ENCODE data around the gene EPHB1.

Gene EPHB1

DNA sequence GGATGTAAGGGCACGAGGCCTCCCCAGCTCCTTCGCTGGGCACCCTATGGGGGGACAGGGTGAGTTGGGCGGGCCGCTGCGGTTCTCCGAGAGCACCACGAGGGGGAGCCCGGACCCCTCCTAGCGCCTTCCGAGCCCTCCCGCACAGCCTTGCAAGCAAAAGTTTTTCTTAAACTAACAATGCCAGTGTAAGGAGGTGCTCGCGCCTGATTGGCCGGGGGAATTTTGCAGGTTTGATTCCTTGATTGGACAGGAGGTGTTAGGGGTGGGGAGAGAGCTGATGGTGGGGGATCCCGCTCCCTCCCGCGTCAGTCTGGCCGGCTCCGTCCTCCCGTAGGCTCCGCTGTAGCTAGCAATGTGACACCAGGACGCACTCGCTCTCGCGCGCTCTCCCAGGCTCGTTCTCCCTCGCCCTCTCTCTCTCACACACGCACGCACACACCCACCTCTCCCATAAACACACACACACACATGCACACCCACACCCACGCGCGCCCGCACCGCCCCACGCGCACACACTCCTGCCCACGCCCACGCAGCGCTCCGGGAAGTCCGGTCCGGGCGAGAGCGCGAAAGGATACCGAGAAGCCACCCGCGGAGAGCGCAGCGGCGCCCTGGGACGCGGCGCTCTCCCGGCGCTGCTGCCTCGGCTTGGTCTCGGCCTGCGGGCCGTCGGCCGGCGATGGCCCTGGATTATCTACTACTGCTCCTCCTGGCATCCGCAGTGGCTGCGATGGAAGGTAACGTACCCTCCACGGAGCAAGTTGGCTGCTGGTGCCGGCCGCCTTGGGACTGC lies at the start of gene EPHB1:
Gene EPHB1 (plus strand): TSS at position 311 of the 796 bp plus-strand sequence.
- DNase-seq: peak; percentile 81

DNA sequence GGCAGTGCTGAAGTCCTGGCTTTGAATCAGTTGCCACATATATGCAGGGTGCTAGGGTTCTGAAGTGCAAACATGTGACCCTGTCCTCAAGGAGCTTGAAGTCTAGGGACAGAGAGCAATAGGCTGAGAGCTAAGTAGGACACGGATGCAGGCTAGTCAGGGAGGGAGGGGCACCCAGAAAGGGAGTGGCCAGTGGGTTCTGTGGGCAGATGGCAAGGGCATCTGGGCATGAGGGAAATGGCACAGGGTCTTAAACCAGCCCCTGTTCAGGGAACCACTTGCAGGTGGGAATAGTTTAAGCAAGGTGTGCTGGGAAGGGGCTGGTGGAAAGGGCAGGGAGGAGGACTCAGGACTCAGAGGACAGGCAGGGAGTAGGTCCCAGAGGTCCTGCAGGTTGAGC lies 46.4 kb upstream of the EPHB1 start:
- DNase-seq: peak; percentile 5

DNA sequence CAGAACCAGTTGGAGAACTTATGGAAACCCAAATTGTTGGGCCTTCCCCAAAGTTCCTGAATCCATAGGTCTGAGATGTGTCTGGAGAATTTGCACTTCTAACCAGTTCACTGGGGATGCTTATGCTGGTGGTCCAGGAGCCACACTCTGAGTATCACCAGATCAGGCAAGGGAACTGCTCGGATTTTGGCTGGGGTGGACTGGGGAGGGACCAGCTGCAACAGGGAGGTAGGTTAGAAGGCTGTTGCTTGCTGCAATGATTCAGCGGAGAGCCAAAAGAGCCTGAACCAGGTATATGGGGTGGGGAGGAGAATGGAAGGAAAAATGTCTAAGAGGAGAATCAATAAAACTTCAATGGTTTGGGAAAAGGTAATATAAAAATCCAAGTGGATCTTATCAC lies 45.9 kb upstream of the EPHB1 start:
- DNase-seq: no peak

DNA sequence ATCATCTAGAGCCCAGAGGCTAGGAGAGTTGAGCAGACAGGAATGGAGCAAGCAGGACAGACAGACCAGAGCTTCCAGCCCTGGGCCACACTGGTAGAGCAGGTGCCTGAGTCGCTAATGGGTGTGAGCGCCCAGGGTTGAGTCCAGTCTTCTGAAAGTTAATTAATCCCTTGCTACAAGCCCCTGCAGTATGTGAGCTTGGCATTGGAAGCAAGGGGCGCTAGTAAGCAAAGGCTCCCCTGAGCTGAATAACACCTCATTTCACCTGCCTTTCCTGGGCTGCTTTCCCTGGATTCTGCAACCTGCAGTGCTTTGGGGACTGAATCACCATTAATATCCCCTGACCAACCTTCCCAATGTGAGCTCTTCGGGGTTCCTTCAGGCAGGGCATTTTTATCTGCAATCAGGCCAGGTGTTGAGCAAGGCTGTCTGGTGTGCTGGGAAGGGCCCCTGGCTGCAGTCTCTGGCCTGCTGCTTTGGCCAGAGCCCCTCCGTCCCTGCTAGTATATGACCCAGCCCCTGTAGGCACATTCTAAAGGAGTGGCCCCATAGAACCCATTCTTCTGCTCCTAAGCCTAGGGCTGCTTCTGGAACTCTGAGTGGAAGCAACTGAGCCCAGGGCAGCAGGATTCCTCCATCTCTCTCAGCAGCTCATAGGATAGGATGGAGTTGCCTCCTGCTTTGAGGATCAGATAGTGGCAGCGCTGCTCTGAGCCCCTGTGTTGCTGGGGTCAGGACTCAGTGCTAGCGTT lies 45.1 kb upstream of the EPHB1 start:
- DNase-seq: no peak

DNA sequence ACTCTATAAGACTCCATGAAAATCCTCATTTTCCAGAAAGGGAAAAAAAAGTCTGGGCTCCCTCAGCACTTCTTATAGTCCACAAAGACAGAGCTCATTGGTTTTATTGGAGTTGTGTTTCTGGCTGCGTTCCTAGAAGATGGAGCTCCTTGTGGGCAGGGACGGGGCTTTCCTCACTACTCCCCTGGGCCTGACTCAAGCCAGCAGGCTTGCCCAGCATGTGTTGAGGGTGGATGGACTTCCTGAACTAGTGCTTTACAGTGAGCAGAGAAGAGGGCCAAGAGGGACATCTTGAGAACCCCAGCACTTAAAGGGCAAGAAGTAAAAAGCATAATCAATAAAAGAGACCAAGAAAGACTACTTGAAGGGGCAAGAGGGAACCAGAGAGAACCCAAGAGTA lies 43.2 kb upstream of the EPHB1 start:
- DNase-seq: no peak

DNA sequence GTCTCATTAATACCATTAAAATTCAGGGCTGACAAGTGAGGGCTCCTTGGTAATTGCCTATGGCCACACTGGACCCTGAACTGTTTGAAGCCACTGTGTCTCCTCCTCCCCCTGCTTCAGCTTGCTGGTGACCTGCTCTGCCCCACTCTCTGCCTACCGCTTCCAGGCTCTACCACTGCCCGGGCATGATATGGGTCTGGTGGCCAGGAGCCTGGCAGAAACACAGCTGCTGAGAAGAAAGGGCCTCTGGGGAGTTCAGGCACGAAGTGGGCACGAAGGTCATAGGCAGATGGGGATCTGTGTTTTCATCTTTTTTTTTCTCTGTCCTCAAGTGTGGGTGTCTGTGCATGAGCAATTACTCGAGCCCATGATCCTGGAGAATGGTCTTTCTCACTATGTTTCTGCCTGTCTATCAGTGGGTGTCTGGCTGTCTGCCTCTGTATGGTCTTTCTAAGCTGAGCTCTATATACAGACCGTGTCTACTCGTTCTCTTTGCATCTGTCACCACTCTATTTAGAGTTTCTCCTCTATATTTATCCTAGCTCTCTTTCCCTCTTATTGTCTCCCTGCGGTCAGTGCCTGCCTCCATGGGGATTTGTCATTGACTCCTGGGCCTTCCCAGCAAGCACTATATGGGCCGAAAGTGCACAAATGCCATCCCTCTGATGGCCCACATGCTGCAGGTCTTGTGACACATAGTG lies 42.1 kb upstream of the EPHB1 start:
- DNase-seq: no peak

DNA sequence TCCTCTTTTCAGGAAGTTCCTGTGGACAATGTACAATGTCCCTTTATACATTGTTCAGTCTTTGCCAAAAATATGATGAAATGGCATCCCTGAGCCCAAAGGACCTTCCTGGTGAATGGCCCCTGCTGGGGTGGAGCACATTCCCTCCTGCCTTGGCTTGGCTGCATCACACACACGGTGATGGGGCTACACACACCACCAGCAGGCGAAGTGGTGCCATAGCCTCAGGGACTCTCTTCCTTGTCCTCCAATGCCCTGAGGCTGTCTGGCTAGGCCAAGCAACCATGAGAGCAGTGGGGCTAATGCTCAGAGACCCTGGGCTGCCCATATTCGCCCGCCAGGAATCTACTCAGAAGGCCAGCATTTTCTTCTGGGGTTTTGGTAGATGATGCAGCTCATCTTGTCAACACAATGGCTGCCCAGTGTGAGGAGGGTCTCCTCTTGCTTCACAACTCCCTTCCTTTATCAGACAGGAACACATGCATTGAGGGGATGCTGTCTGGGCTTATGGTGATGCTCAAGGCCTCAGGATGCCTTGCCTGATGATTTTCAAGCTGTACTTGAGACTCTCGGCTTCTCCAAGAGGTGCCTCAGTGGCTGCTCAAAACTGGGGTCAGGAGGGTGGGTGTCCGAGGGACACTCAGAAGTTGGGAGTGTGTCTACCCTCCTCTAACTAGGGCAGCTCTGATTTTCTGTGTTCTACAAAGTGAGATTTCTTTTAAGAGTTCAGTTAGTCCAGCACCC lies 40.9 kb upstream of the EPHB1 start:
- DNase-seq: no peak

DNA sequence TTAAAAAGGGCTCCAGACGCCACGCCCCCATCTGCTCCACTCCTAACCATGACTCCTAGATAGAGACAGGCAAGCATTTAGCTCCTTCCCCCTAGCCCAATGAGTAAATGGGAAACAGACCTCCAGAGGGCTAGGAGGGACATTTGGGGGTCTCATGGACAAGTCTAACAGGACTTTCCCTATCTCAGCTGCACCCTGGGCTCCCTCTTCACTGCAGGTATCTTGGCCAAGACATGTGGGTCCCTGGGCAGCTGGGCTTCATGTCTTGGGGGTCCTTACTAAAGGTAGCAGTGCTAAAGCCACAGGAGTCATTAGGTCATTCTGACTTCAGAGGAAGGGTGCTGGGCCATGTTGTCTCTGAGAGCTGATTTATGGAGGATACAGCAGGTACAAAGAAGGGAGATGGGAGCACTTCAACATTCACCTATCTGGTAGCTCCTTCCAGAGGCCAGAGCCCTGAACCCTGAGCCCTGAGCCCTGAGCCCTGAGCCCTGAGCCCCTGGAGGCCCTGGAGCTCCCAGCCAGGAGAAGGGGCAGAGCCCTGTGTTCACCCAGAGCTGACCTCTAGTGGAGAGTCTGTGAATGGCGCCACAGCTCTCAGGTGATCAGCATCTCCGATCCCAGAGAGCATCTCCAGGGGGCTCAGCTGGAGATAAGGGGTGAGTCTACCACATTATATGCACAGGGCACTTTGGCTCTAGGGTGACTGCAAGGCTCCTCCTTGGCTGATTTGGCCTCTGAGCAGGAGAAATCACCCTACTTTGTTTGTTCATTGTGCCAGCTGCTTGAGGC lies 40.1 kb upstream of the EPHB1 start:
- no peak for DNase-seq

DNA sequence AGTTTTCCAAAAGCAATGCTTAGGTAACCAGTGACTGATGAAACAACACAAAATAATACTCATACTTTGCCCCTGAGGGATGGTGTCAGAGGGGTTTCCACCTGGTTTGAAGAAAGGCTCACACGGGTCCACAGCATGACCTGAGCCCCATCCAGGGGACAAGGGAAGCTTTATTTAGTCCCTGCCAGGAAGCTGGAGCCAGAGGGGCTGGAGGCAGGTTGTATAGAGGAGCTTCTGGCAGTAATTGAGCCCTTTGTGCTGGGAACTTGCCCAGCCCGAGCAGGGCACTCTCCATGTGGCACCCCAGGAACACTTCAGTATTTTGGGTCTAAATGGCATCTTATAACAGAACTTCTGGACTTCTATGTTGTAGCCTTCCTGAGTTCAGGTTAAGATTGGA lies 39.2 kb upstream of the EPHB1 start:
- DNase-seq: no peak

DNA sequence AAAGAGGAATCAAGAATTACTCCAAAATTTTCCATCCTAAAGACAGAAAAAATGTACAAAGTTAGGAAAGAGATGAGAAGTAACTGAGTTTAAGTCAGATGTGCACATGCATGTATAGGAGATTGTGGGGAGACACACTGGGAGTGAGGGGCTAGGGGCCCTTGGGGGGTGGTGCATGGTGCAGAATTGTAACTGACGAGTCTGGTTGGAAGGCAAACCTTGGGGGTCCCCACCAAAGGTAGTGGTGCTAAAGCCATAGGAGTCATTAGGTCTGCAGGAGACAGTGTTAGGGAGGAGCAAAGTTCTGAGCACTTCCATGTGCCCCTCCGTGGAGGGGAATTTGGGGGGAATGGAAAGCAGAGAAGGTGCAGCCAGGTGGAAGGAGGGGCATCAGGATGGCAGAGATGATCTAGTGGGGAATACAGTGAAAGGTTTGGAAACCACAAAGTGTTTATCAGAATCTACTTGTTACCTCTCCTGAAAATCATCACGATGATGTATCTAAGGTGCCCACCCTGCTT lies 37.5 kb upstream of the EPHB1 start:
- DNase-seq: no peak

DNA sequence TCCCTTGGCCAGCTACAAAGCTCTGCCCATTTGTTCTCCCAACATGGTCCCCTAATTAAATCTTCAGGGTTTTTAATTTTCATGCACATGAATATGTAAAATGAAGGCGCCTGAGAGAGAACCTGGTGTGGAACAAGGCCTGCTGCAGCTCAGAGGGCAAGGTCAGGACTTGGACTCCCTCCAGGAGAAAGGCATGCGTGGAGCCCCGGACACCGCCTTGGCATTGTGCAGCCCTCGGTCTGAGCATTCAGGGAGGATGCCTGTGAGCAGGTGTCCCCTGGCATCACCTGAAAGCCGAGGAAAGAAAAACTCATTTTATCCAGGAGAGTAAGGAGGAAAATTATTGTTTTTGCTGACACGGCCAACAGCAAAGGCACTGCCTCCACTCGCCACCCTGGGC lies 33.8 kb upstream of the EPHB1 start:
- DNase-seq: no peak

DNA sequence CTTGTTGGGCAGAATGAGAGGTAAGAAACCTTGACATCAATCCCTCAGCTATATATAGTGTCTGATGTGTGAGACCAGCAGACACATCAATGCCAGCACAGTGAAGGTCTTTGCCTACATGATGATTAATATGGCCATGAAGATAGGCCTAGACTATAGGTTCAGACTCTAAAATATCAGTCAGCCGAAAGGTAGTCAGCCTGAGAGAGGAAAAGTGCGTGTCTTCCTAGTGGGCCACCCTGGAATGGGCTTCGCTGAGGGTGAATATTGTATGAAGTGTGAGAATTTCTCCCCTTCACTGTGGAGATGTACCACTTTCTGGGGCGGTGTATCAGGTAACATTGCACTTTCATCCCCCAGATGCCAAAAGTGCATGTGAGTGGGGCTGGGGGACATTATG lies 33.0 kb upstream of the EPHB1 start:
- no peak for DNase-seq

DNA sequence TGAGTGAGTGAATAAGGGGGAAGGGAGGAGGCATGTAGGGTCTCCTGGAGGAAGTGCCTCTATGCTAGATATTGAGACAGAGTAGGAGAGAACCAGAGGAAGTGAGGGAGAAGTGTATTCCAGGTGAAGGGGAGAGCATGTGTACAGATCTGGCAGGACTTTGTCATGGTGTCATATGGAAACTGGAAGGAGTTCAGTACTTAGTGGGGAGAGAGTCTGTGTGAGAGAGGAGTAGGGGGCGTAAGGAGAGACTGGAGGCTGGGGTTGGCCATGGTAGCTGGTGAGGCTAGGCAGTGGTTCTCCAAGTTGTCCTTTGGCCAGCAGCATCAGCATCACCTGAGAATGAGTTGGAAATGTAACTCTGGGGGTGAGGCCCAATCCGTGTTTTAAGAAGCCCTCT lies 29.6 kb upstream of the EPHB1 start:
- DNase-seq: no peak

DNA sequence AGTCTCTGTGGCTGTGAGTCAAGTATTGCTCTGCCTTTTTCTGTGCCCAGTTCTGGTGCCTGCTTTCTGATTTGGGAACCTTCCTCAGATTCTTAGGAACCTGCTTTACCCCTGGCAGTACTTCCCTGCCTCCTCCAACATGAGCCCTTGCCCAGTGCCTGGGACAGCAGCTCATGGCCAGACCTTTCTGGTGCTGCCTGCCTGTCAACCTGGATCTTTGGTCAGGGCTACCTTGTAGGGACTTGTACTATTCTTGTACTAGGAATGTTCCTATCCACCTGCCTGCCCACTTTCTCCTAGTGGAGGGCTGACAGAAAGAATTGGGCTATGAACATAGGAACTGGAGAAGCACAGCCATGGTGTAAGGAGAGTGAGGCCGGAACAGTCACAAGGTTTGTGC lies 28.8 kb upstream of the EPHB1 start:
- DNase-seq: no peak

DNA sequence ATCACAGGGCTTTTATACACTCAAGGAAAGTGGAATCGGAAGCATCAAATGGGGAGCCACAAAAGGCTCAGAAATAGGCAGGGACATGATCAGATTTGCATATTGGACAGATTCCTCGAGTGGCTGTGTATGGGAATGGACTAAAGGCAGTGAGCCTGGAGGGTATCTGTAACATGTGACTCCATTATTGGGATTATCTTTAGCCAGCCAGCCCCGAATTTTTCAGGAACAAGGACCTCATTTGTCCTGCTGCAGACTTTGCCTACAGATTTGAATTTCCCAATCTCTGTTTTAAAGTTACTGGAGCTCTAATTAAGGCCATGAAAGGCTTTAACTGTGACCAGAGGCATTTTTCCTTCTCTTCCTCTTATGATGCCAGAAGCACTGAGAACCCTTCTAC lies 26.9 kb upstream of the EPHB1 start:
- DNase-seq: no peak

DNA sequence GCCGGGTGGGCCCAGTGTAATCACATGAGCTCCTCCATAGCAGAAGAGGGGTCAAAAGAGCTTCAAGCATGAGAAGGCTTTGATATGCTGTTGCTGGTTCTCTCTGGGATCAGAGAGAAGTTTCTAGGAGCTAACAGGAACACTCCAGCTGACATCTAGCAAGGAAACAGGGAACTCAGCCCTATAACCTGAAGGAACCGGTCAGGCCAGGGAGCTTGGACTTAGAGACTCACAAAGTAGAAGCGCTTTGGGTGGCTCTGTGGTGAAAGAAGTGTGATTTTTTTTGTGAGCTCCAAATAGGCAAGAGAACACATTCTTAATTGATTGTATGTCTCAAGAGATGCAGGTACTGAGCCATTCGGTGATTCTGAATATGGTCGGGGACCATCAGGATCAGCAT lies 26.2 kb upstream of the EPHB1 start:
- DNase-seq: no peak

DNA sequence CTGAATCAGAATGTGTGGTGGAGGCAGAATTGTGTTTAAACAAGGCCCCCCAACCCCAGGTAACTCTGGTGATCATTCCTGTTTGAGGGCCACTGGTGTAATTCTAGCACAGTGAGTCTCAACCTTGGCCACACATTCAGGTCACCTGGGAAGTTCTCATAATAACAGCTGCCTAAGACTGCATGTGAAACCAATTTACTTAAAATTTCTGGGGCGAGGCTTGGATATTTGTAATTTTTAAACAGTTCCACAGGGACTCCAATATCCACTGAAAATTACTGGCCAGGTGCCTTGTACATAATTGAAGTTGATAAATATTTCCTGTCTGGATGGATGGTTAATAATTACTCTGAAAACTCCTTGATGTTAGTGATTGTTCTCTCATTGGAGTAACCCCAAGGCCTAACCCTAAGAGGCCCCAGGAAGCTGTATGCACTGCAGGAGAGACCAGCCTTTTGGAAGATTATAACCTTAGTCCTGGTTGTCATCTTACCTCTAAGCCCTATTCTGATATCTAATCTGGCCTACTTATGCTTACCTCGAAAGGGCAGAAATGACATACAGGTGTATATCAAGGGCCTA lies 25.7 kb upstream of the EPHB1 start:
- no peak for DNase-seq

DNA sequence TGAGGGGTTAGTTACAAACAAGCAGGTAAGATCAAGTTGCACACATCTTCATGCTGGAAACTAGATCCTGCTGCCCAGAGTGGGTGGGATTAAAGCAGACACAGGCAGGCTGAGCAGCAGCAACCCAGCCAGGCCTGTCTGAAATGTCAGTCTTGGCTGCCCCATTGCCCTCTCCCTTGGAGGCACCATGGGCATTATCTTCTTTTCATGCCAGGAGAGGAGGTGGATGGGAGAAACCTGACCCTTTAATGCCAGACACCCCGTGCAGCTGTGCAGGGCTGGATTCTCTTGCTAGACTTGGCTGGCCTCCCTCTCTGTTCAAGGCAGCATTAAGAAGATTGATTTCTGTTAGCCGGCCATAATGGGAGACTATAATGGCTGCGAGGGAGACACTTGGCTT lies 23.0 kb upstream of the EPHB1 start:
- no peak for DNase-seq

DNA sequence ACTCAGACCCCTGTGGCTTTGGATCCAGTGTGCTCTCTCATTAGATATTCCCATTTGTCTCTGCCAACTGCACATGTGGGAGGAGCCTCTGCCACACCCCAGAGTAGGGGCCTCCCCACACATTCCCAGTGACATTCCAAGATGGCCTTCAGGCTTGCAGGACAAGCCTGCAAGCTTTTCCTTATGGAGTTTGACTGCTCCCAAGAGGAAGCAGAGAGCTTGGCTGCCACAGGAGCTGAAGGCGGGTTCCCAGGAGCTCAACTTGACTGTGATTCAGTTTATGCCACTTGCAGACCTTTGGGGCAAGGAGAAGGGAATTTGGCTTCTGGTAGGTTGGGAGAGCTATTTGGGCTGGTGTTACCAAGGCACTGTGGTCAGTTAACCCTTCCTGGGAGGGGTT lies 22.5 kb upstream of the EPHB1 start:
- no peak for DNase-seq

DNA sequence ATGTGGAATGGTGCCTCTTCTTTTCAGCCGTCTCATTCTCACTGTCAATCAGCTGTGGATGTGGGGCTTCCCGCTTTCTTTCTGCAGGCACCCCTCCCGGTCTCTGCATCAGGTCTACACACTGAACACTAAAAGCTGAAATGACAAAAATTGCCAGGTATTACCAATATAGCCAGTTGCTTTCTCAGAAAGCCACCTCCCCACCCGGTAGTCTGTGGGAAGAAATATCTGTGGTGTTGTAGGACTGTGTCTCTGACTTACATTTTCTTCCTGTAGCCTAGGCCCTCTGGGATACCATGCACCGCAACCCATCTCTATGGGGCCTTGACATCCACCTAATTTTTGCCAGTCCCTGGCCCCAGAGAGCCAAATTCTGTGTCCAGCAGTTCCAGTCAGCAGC lies 19.2 kb upstream of the EPHB1 start:
- no peak for DNase-seq

DNA sequence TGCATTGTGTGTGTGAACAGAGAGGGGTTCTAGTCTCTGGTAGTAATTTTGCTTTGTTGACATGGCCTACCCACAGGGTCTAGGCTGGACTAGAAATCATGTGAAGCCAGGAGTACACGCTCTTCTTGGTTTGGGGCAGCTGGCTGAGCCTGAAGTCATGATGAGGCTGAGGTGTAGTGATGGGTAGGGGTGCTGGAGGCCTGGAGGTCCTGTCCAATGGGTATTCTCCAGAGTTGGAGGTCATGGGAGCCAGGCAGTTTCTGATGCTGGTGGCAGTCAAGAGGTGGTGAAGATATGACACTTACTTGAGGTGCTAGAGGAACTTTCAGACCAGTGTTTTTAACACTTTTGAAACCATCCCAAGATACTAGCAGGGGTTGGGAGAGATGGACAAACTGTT lies 18.5 kb upstream of the EPHB1 start:
- DNase-seq: no peak

DNA sequence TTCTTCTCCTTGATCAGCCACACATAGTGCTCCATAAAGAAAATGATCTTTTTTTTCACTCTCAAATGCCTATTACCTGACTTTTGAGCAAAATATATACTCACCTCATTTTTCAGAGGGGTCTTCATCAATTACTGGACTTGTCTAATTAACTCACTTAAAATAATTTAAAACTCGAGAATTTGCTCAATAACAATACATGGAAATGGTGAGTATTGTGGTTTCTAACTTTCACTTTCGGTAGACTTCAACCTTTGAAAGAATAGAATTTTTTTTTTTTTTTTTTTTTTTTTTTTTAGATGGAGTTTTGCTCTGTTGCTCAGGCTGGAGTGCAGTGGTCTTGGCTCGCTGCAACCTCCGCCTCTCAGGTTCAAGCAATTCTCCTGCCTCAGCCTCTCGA lies 17.7 kb upstream of the EPHB1 start:
- no peak for DNase-seq

Data from activated CD8-positive, alpha-beta memory T cell treated with anti-CD3 and anti-CD28 coated beads for 24 hours (primary cell).